ENCODE measurements around the gene PIGR.

Gene PIGR

GRCh38 chr1:206958144-206958543, 11.9 kb upstream of the PIGR start:
- Histone ChIP-seq H3K9me3 (no peaks in the 10 kb centered on the region), H3K27ac (no peak overlapping the region), H3K4me3 (no peak overlapping the region), H3K27me3 (peaks cover 0 to 5% of the 10 kb centered on the region in 2 donors), H3K4me1 (peaks cover 0 to 4% (median 0%) of the 10 kb centered on the region in 4 donors), H3K36me3 (no peaks in the 10 kb centered on the region)
- TF ChIP-seq CTCF (IDR thresholded peaks at IDR 0.05): no peak
- DNase-seq: no peak
- intact Hi-C loops (cut with DNase I; ENCODE audit: low total_unique reads): no loop called here

- no peak overlapping the region for H3K27ac ChIP-seq
- no peak for DNase-seq
- H3K27me3 ChIP-seq: peaks cover 0 to 5% of the 10 kb centered on the region in 2 donors
- H3K36me3 ChIP-seq: no peaks in the 10 kb centered on the region
- TF ChIP-seq CTCF (IDR thresholded peaks at IDR 0.05): no peak
- no peaks in the 10 kb centered on the region for H3K9me3 ChIP-seq
- intact Hi-C loops (cut with DNase I; ENCODE audit: low total_unique reads): no loop called here
- H3K4me1 ChIP-seq: peaks cover 0 to 4% (median 0%) of the 10 kb centered on the region in 4 donors
- no peak overlapping the region for H3K4me3 ChIP-seq
These were observed 11.4 kb upstream of the PIGR start for GRCh38 chr1:206957639-206958038.

- no peak for TF ChIP-seq CTCF (IDR thresholded peaks at IDR 0.05)
- Histone ChIP-seq H3K9me3 (no peaks in the 10 kb centered on the region), H3K4me3 (no peak overlapping the region), H3K27me3 (peaks cover 0 to 5% of the 10 kb centered on the region in 2 donors), H3K4me1 (peaks cover 0 to 4% (median 0%) of the 10 kb centered on the region in 4 donors), H3K36me3 (no peaks in the 10 kb centered on the region), H3K27ac (no peak overlapping the region)
- no peak for DNase-seq
- intact Hi-C loops (cut with DNase I; ENCODE audit: low total_unique reads): no loop called here
These were observed 9.5 kb upstream of the PIGR start for GRCh38 chr1:206955476-206956451.

GRCh38 chr1:206954459-206955342, 8.4 kb upstream of the PIGR start:
- no peak for TF ChIP-seq CTCF (IDR thresholded peaks at IDR 0.05)
- H3K4me1 ChIP-seq: peaks cover 0 to 4% (median 0%) of the 10 kb centered on the region in 4 donors
- H3K27me3 ChIP-seq: peaks cover 0 to 8% of the 10 kb centered on the region in 2 donors
- no peaks in the 10 kb centered on the region for H3K9me3 ChIP-seq
- no peak overlapping the region for H3K27ac ChIP-seq
- no peak for DNase-seq
- H3K36me3 ChIP-seq: no peaks in the 10 kb centered on the region
- H3K4me3 ChIP-seq: no peak overlapping the region
- intact Hi-C loops (cut with DNase I; ENCODE audit: low total_unique reads): no loop called here

GRCh38 chr1:206953626-206954025, 7.4 kb upstream of the PIGR start:
- Histone ChIP-seq H3K9me3 (no peaks in the 10 kb centered on the region), H3K4me1 (peaks cover 0 to 4% (median 0%) of the 10 kb centered on the region in 4 donors), H3K4me3 (no peak overlapping the region), H3K27me3 (peaks cover 0 to 10% of the 10 kb centered on the region in 2 donors), H3K27ac (no peak overlapping the region), H3K36me3 (no peaks in the 10 kb centered on the region)
- no peak for TF ChIP-seq CTCF (IDR thresholded peaks at IDR 0.05)
- no peak for DNase-seq
- intact Hi-C loops (cut with DNase I; ENCODE audit: low total_unique reads): no loop called here

All from tibial artery (tissue), 4 donors.